Neuron (in vitro differentiated cells): ENCODE measurements around the gene ZNF793.

Experiments
- H2AFZ ChIP-seq: one replicate; pipeline ENCODE4 v1.6.1; 2013; ENCODE audit warnings: low read depth, mild to moderate bottlenecking, inconsistent platforms, low read length, moderate library complexity
- H3K27me3 ChIP-seq: one replicate; pipeline ENCODE4 v1.6.1; 2013; ENCODE audit warnings: low read length; ENCODE audit not compliant: insufficient read depth
- H3K36me3 ChIP-seq: one replicate; pipeline ENCODE4 v1.6.1; 2013; ENCODE audit warnings: low read length; ENCODE audit not compliant: insufficient read depth
- H3K4me1 ChIP-seq: one replicate; pipeline ENCODE4 v1.6.1; 2013; ENCODE audit warnings: low read length; ENCODE audit not compliant: insufficient read depth
- H3K4me3 ChIP-seq: 2 replicates; pipeline ENCODE4 v1.5.1; 2013; ENCODE audit warnings: mild to moderate bottlenecking, low read length, moderate library complexity
- H3K9me3 ChIP-seq: one replicate; pipeline ENCODE4 v1.6.1; 2013; ENCODE audit warnings: low read length

Gene ZNF793

GRCh38 chr19:37511821-37512220 lies 5.1 kb downstream of the ZNF793 start:
- Histone ChIP-seq H2AFZ (no peak overlapping the region), H3K4me1 (peaks cover 5% of the 10 kb centered on the region), H3K9me3 (peaks cover 38% of the 10 kb centered on the region), H3K36me3 (peaks cover 56% of the 10 kb centered on the region), H3K4me3 (no peak overlapping the region), H3K27me3 (no peaks in the 10 kb centered on the region)

DNA sequence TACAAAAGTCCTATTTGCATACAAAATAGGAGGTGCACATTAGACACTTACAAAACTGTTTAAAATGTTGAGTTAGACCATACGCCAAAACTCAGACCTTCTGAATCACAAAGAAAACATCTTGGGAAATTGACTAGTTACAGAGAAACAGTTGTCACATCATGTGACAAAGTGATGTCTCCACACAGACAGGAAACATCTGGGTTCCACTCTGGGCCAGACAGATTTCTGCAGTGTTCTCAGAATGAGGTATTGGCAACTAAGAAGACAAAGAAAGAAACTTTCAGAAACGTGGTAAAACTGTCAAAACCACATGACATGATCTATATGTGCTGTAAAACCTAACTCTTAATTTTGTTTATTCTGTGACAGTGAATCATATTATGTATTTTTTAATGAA lies 6.7 kb downstream of the ZNF793 start:
- no peaks in the 10 kb centered on the region for H3K27me3 ChIP-seq
- H3K4me1 ChIP-seq: no peaks in the 10 kb centered on the region
- H3K36me3 ChIP-seq: peaks cover 60% of the 10 kb centered on the region
- H3K9me3 ChIP-seq: peaks cover 40% of the 10 kb centered on the region
- no peak overlapping the region for H3K4me3 ChIP-seq
- H2AFZ ChIP-seq: no peak overlapping the region

- H3K4me3 ChIP-seq: no peak overlapping the region
- no peaks in the 10 kb centered on the region for H3K4me1 ChIP-seq
- H3K27me3 ChIP-seq: no peaks in the 10 kb centered on the region
- peaks cover 41% of the 10 kb centered on the region for H3K36me3 ChIP-seq
- peaks cover 52% of the 10 kb centered on the region for H3K9me3 ChIP-seq
- H2AFZ ChIP-seq: no peak overlapping the region
These were observed 13.2 kb downstream of the ZNF793 start for GRCh38 chr19:37519890-37520289.

GRCh38 chr19:37537391-37537947 lies 30.7 kb downstream of the ZNF793 start:
- Histone ChIP-seq H3K4me1 (no peaks in the 10 kb centered on the region), H3K36me3 (peaks cover 46% of the 10 kb centered on the region), H2AFZ (no peak overlapping the region), H3K4me3 (no peak overlapping the region), H3K9me3 (peaks cover 49% of the 10 kb centered on the region), H3K27me3 (no peaks in the 10 kb centered on the region)

DNA sequence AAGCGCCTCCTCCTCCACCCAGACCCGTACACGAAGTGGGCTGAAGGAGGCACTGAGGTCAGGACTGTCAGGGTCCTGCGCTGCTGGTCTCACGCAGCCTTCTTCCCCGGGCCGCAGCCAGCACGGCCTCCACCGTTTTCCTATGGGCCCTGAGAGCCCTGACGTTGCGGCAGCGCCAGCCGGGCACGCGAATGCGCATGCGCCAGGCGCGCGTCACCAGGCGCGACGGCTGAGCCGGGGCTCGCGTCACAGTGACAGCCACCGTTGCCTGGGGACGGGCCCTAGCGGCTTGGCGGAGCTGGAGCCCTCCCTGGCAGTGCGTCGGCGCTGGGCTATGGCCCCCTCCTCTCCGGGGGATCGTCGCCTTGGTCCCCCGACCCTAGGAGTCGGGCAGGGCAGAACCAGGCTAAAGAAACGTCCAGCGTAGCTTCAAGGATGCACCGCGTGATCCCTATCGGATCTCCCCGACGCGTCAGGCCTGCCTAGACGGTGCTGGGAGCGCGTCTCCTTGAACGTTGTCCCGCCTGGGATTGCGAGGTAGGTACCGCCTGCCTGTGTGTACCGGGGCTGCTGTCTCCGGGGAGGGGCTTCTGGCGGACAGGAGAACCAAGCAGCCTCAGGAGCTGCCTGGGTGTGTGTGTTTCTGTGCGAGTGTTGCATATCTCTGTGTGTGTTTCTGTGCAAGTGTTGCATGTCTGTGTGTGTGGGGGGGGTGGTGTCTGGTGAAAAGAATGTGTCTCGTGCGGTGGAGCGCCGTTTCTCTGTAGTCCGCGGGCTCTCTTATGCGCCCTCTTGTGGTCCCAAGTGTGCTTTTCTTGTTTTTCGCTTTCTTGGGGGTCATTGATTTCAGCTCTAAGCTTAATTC lies 44.6 kb downstream of the ZNF793 start:
- no peaks in the 10 kb centered on the region for H3K27me3 ChIP-seq
- no peak overlapping the region for H2AFZ ChIP-seq
- no peaks in the 10 kb centered on the region for H3K4me1 ChIP-seq
- H3K9me3 ChIP-seq: peaks cover 60% of the 10 kb centered on the region
- peak overlapping the region; percentile 17 for H3K4me3 ChIP-seq
- no peaks in the 10 kb centered on the region for H3K36me3 ChIP-seq

- peaks cover 21% of the 10 kb centered on the region for H3K36me3 ChIP-seq
- peaks cover 75% of the 10 kb centered on the region for H3K9me3 ChIP-seq
- no peak overlapping the region for H3K4me3 ChIP-seq
- no peak overlapping the region for H2AFZ ChIP-seq
- H3K4me1 ChIP-seq: no peaks in the 10 kb centered on the region
- no peaks in the 10 kb centered on the region for H3K27me3 ChIP-seq
These were observed 56.8 kb downstream of the ZNF793 start for GRCh38 chr19:37563518-37563917.

DNA sequence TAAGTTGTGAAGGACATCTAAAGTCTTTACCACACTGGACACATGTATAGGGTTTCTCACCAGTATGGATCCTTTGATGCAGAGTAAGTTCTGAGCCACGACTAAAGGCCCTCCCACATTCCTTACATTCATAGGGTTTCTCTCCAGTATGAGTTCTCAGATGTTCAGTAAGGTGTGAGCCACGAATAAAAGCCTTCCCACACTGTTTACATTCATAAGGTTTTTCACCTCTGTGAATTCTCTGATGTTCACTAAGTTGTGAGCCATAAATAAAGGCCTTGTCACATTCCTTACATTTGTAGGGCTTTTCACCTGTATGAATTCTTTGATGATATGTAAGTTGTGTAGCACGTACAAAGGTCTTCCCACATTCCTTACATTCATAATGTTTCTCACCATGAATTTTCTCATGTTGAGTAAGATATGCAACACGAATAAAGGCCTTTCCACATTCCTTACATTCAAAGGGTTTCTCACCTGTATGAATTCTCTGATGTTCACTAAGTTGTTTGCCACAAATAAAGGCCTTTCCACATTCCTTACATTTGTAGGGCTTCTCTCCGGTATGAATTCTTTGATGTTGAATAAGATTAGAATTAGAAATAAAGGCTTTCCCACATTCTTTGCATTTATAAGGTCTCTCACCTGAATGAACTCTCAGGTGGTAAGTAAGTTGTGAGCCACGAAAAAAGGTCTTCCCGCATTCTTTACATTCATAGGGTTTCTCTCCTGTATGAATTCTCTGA lies 58.1 kb downstream of the ZNF793 start:
- peaks cover 78% of the 10 kb centered on the region for H3K9me3 ChIP-seq
- no peaks in the 10 kb centered on the region for H3K4me1 ChIP-seq
- H3K36me3 ChIP-seq: peaks cover 21% of the 10 kb centered on the region
- no peak overlapping the region for H3K4me3 ChIP-seq
- no peaks in the 10 kb centered on the region for H3K27me3 ChIP-seq
- no peak overlapping the region for H2AFZ ChIP-seq

- Histone ChIP-seq H3K4me3 (no peak overlapping the region), H3K4me1 (no peaks in the 10 kb centered on the region), H3K36me3 (peaks cover 21% of the 10 kb centered on the region), H2AFZ (no peak overlapping the region), H3K9me3 (peaks cover 82% of the 10 kb centered on the region), H3K27me3 (no peaks in the 10 kb centered on the region)
These were observed 58.6 kb downstream of the ZNF793 start for GRCh38 chr19:37565370-37565669.

DNA sequence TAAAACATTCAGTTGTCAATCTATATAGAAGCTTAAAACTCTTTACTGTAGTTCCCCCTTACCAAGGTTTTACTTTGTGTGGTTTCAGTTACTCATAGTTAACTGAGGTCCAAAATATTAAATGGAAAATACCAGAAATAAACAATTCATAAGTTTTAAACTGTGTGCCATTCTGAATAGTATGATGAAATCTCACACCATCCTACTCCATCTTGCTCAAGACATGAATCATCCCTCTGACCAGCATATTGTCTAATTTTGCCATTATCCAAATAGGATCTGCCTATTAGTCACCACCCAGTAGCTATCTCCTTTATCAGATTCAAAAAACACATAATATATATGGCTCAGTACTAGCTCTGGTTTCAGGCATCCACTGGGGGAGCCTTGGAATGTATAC lies 65.5 kb downstream of the ZNF793 start:
- Histone ChIP-seq H3K27me3 (no peaks in the 10 kb centered on the region), H3K4me1 (no peaks in the 10 kb centered on the region), H2AFZ (no peak overlapping the region), H3K36me3 (peaks cover 7% of the 10 kb centered on the region), H3K9me3 (peaks cover 50% of the 10 kb centered on the region), H3K4me3 (no peak overlapping the region)

- H3K4me1 ChIP-seq: no peaks in the 10 kb centered on the region
- H3K9me3 ChIP-seq: peaks cover 65% of the 10 kb centered on the region
- H3K27me3 ChIP-seq: no peaks in the 10 kb centered on the region
- no peak overlapping the region for H3K4me3 ChIP-seq
- no peak overlapping the region for H2AFZ ChIP-seq
- peaks cover 40% of the 10 kb centered on the region for H3K36me3 ChIP-seq
These were observed 76.6 kb downstream of the ZNF793 start for GRCh38 chr19:37583340-37583739.
